ENCODE measurements around the gene TUBAL3. TPM values are rescaled to one million over a fixed set of nuclear protein-coding genes. Genes with fewer than 3 reads are reported as not detected.

Gene TUBAL3
- total RNA-seq, 6 experiments from 2014 or later = not detected

- no peaks in the 10 kb centered on the region for H3K4me1 Mint-ChIP-seq (ENCODE audit: low read depth)
- H3K9me3 Mint-ChIP-seq = no peaks in the 10 kb centered on the region
- no peak for TF ChIP-seq CTCF (IDR thresholded peaks at IDR 0.05)
- no peak overlapping the region for H3K4me3 Mint-ChIP-seq
- no peak for DNase-seq
- H3K36me3 Mint-ChIP-seq (ENCODE audit: low read depth) = no peaks in the 10 kb centered on the region
- H3K27me3 Mint-ChIP-seq (ENCODE audit: insufficient read depth) = peaks cover 13% of the 10 kb centered on the region; the same call in 1 of the 2 replicates
- H3K27ac Mint-ChIP-seq = no peak overlapping the region
Measured at GRCh38 chr10:5344746-5345145, 59.9 kb downstream of the TUBAL3 start.

- Mint-ChIP-seq H3K4me1 (ENCODE audit: low read depth) (no peaks in the 10 kb centered on the region), H3K27ac (no peak overlapping the region), H3K27me3 (ENCODE audit: insufficient read depth) (peaks cover 15% of the 10 kb centered on the region), H3K36me3 (ENCODE audit: low read depth) (no peaks in the 10 kb centered on the region), H3K9me3 (no peaks in the 10 kb centered on the region), H3K4me3 (no peak overlapping the region)
- no peak for DNase-seq
- no peak for TF ChIP-seq CTCF (IDR thresholded peaks at IDR 0.05)
Measured at GRCh38 chr10:5343979-5344378, 60.6 kb downstream of the TUBAL3 start.

- Mint-ChIP-seq H3K36me3 (ENCODE audit: low read depth) (no peaks in the 10 kb centered on the region), H3K9me3 (no peaks in the 10 kb centered on the region), H3K27ac (no peak overlapping the region), H3K4me3 (no peak overlapping the region), H3K27me3 (ENCODE audit: insufficient read depth) (peaks cover 15% of the 10 kb centered on the region), H3K4me1 (ENCODE audit: low read depth) (no peaks in the 10 kb centered on the region)
- no peak for DNase-seq
- no peak for TF ChIP-seq CTCF (IDR thresholded peaks at IDR 0.05)
Measured at GRCh38 chr10:5343561-5343960, 61.1 kb downstream of the TUBAL3 start.

Other genes starting within 250 kb of the TUBAL3 start
- not detected for gene AKR1C8, start 219.7 kb downstream of the TUBAL3 start, total RNA-seq (2021; fragmentation: NEBNext Ultra II Directional; extraction: Animal tissue kit (Norgen Biotek cat#: 25700))
- gene AKR1C4, start 208.0 kb downstream of the TUBAL3 start, total RNA-seq (2021; fragmentation: NEBNext Ultra II Directional; extraction: Animal tissue kit (Norgen Biotek cat#: 25700)) = not detected
- gene UCN3, start 39.9 kb downstream of the TUBAL3 start, total RNA-seq (2021; fragmentation: NEBNext Ultra II Directional; extraction: Animal tissue kit (Norgen Biotek cat#: 25700)) = not detected
- gene NET1, start 7.7 kb upstream of the TUBAL3 start, total RNA-seq (2021; fragmentation: NEBNext Ultra II Directional; extraction: Animal tissue kit (Norgen Biotek cat#: 25700)) = 10 to 100 TPM; 65.1 to 92.9 (median 86.6) TPM
- gene CALML5, start 94.7 kb upstream of the TUBAL3 start, total RNA-seq (2021; fragmentation: NEBNext Ultra II Directional; extraction: Animal tissue kit (Norgen Biotek cat#: 25700)) = not detected
- gene CALML3, start 120.1 kb upstream of the TUBAL3 start, total RNA-seq (2021; fragmentation: NEBNext Ultra II Directional; extraction: Animal tissue kit (Norgen Biotek cat#: 25700)) = not detected